ENCODE measurements around the gene ATP10A.
"Not testable (repeated sequence)": the region's sequence is repeated elsewhere in the genome, so short reads cannot be mapped to it uniquely, and the experiment has no call there.

Gene ATP10A

DNA sequence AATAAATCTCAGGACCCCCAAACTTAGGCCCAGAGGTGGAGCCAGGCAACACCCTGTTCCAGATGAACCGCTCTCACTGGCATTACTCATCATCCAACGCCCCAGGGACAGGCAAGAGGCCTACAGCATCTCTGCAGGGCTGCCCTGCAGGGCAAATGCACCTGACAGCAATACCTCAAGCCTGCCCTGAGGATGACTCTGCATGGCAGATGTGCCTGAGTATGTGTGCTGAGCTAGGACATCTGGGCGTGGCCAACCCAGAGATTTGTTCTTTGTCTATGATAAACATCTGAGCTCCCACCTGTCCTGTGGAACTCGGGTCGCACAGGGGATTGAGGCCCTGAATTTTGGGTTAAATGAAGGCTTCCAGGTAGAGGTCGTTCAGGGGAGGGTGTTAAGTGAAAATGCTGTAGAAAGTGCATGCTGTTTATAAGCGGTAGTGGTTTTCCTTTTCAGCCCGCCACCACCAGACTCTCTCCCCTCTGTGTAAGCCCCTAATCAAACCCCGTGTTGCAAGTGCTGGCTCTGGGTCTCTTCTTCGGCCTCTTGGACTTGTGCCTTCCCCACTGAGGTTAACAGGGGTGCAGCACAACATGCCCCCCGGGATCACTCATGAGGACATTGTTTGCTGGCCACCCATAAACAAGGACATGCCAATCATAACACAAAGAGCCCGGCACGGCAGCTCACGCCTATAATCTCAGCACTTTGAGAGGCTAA is 92.3 kb downstream of the ATP10A start:
- no peak for DNase-seq (ENCODE audit: low spot score)

- no peak for DNase-seq (ENCODE audit: low spot score)
Measured at GRCh38 chr15:25770031-25770430, 93.1 kb downstream of the ATP10A start.

- DNase-seq (ENCODE audit: low spot score) = no peak
Measured at GRCh38 chr15:25768271-25768670, 94.9 kb downstream of the ATP10A start.

DNA sequence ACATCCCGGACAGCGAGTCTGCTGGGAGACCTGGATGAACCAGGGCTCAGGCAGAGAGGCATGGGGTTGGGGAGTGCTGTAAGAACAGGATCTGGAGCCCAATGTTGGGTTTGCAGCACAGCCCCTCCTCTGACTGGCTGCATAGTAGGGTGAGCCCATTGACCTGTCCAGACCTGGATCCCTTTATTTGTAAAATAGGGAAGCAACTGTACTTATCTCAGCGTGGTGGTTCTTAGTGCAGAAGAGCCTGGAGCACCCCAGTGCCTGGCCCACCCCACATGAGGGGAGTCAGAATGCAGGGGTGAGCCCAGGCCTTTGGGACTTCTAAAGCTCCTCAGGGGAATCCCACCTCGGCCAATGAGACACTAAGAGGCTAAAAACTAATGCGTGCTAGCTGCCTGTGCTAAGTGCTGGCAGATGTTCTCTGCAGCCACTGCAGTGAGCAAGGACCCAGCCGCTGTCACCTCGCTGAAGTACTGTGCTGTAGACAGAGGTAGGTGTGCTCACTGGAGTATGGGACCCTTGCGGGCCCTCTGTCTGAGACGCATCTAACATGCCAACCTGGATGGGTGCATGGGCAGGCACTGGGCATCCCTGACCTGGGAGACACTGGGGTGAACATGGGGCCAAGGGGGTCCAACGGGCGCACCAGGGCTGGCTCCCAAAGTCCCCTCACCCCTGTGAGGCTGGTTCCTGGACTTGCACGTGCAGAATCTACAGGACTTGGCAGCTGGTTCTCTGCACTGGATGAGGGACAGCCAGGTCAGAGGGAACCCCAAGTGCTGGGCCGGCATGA is 95.6 kb downstream of the ATP10A start:
- DNase-seq (ENCODE audit: low spot score) = no peak

GRCh38 chr15:25766417-25766816 is 96.7 kb downstream of the ATP10A start:
- no peak for DNase-seq (ENCODE audit: low spot score)

DNA sequence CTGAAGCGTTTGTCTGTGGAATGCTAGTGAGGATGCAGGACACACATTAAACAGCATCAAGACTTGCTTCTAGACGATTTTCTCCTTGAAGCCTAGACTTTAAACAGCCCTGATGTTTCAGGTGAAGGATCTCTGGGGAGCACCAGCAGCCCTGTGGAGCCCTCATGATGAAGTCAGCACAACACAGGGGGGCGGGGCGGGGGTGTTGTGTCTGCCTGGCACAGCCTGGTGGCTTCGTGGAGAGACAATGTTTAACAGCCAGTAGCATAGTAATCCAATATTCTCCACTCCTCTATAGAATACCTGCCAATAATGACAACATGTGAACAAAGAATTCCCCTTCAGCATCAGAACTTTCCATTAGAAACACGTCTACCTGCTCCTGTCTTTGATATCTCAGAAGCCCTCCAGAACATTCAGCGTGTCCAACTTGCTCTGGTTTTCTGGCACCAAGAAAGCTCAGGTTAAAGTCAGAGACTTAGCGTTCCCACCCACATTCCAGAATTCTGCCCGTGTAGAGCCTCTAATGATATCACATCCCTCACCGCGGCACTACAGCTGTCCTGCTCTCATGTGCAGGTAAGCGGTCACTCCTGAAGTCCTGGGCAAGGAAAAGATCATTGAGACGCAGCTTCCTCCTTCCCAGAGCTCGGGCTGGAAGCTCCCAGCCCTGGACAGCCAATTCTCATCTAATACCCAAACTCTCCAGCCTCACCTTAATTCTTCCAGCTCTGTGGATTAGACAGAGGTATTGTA is 98.0 kb downstream of the ATP10A start:
- DNase-seq (ENCODE audit: low spot score) = no peak

DNA sequence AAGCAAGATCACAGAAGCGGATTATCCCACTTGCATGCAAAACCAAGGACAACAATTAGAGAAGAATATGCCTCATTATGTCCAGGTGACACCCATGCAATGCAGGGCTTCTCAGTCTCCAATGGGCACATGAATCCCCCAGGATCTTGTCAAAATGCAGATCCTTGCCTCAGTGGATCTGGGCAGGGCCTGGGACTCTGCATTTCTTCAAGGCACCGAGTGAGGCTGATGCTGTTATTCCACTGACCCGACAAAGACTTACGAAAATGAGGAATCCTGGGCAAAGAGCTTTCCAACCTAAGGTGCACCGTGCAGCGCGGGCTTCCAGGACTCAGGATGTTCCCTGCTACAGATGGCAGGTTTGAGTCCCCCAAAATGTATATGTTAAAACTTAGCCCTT is 99.2 kb downstream of the ATP10A start:
- no peak for DNase-seq (ENCODE audit: low spot score)

GRCh38 chr15:25763331-25763751 is 99.8 kb downstream of the ATP10A start:
- DNase-seq (ENCODE audit: low spot score) = no peak

- no peak for DNase-seq (ENCODE audit: low spot score)
Measured at GRCh38 chr15:25761971-25762662, 101.0 kb downstream of the ATP10A start.

GRCh38 chr15:25759421-25759820 is 103.7 kb downstream of the ATP10A start:
- no peak for DNase-seq (ENCODE audit: low spot score)

DNA sequence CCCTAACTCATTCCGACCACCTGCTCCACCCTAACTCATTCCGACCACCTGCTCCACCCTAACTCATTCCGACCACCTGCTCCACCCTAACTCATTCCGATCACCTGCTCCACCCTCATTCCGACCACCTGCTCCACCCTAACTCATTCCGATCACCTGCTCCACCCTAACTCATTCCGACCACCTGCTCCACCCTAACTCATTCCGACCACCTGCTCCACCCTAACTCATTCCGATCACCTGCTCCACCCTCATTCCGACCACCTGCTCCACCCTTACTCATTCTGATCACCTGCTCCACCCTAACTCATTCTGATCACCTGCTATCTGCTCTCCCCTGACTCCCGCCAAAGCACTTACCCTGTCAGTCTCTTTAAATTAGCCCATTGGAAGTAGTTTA is 104.5 kb downstream of the ATP10A start:
- not testable (repeated sequence) for DNase-seq (ENCODE audit: low spot score)

GRCh38 chr15:25743548-25744275 is 119.4 kb downstream of the ATP10A start:
- DNase-seq (ENCODE audit: low spot score) = no peak

DNA sequence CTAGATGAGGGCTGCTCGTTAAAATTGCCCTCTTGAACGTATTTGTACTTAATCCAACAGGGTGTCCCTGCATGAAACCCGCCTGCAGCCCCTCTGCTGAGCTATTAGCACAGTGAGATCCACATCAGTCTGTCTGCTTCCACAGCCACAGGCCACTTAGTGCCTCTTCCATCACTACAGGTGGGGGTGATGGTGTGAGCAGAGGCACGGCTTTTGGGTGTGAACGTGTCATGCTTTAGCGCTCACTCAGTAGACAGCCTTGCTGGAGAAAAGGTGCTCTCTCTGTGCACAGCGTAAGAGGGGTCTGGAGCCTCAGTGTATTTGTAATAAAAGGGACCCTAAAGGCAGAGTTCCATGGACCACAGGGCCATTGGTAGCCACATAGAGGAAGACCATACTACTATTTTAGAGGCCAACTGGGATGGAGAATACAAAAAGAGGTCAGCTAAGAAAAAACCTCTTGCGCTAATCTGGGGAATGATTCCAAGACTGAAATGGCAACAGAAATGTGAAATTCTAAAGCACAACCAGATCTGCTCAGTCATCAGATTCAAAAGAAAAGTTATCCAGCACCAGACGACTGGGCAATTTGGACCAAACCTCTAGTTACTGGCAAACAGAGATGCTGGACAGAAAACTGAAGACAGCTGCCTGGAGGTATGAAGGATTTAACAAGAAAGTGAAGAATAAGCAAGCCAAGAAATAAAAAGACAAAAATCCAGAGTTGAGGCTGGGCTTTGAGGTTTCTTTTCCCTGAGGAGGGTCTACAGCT is 120.2 kb downstream of the ATP10A start:
- DNase-seq (ENCODE audit: low spot score) = no peak

GRCh38 chr15:25742041-25742730 is 120.9 kb downstream of the ATP10A start:
- no peak for DNase-seq (ENCODE audit: low spot score)

GRCh38 chr15:25741256-25741580 is 121.9 kb downstream of the ATP10A start:
- no peak for DNase-seq (ENCODE audit: low spot score)

DNA sequence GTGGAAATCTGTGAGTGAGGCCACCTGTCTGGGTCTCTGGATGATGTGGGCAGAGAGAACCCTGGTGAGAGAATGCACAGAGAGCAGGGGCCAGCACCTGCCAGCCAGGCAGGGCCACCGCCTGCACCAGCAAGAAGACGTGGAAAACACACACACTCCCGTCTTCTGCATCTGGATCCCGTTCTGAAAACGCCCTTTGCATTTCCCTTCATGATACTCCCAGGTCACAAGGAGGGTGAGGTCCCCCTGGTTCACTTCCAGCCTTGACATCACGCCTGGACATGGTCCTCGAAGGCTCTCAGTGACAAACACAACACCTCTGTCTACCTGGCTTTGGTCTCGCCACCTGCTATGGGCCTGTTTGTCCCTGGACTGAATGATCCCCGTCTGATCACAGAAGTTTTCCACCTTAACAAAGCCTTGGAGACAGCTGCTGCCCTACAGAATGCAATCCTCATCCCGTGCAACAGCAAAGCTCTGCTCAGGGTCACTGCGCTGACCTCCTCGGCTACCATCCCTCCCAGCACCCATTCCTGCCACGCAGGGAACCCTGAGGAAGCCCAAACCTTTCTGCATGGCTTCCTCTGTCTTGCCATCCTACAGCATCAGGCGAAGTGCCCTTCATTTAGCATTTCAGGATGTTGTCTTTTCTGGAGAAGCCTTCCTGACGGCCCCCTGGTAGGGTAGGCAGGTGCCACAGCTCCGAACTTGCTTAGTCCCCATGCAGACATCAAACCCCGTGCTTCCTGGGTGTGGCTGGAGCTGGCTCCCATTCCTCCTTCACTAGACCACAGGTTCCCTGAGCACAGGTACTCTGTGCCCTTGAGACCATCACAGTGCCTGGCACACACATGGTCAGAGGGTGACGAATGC is 122.5 kb downstream of the ATP10A start:
- no peak for DNase-seq (ENCODE audit: low spot score)

DNA sequence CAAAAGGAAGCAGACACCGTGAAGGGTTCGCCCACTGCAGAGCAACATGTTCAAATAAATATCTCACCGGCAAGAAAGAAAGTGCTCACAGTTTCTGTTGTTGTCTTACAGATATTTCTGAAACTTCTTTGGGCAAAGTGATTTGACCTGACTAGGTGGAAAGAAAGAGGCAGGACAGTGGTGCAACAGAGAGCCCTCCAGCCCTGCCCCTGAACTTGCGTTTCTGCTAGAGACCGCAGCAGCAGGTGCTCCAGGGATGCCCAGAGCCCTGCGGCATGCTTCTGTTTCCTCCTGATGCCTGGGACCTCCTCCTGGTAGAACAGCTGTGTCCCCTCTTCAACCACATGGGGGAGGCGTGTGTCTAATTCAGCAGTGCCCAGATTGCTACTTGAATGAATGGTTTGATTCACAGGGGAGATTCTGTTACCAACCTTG is 123.4 kb downstream of the ATP10A start:
- no peak for DNase-seq (ENCODE audit: low spot score)

DNA sequence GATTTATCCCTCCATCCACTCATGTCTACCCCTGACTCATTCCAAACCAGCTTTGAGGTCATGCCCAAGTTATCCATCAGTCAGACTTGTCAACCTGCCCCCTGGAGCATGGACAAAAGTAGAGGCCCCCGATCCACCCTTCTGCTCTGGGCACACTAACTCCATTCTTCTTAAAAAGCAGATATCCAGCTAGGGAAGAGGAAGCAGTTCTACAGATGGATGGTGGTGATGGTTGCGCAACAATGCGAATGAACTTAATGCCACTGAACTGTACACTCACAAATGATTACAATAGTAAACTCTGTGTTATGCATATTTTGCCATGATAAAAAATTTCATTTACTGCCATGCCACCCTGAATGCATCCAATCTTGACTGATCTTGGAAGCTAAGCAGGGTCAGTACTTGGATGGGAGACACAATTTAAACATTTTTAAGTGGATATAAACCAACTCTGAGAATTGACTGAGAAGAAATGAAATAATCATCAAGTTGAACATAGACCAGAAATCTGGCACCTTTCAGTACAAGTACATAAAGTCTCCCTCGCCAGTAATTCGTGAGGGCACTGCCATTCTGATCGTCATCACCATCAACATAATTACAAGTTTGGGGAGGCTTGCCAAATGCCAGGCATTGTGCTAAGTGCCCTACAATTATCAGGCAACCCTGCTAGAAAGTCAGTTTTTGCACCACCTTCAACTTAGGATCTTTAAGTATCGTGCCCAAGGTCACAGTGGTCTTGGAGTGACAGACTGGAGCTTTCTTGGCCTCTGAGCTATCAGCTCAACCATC is 124.8 kb downstream of the ATP10A start:
- no peak for DNase-seq (ENCODE audit: low spot score)
